ENCODE measurements around the gene SLC22A15.
"Not testable (repeated sequence)": the region's sequence is repeated elsewhere in the genome, so short reads cannot be mapped to it uniquely, and the experiment has no call there.

Gene SLC22A15

GRCh38 chr1:115980998-115981993 is 5.0 kb downstream of the SLC22A15 start:
- no peak for DNase-seq (ENCODE audit: low read depth in 4 of 4, low spot score in 1 of 4)

GRCh38 chr1:115982400-115982799 is 6.1 kb downstream of the SLC22A15 start:
- DNase-seq (ENCODE audit: low read depth in 4 of 4, low spot score in 1 of 4), result no peak

DNA sequence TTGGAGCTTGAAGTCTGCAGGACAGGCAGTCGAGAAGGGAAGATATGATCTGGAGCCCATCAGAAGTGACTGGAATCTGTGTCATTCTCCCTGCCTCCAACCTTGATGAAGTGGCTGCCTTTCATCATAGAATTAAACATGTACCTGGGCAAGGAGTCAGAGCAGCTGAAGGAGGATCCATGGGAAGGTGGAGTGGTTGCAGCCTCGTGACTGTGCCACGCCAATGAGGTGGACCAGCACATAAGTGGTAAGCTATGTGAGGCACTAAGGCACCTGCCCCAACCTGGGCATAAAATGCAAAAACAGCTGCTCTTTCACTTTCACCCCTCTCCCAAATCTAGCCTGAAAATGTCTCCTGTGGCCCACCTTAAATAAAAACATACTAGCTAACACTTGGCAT is 7.3 kb downstream of the SLC22A15 start:
- DNase-seq (ENCODE audit: low read depth in 4 of 4, low spot score in 1 of 4), result no peak

DNA sequence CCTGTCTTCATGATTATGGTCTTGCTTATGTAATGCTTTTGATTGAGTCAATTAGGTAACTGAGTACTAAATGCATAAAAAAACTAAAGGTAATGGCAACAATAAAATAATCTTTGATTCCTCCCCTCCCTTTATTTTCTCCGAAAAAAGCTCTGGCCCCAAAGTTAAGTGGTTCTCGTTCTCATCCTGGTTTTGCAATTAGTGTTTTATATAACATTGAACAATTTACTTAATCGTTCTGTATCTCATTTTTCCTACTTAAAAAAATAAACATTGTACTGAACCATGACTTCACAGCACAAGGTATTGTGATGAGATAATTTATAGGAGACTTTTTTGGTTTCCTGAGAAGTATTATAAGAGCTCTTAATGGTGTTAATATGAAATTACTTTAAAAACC is 11.3 kb downstream of the SLC22A15 start:
- DNase-seq (ENCODE audit: low read depth in 4 of 4, low spot score in 1 of 4), result no peak

DNA sequence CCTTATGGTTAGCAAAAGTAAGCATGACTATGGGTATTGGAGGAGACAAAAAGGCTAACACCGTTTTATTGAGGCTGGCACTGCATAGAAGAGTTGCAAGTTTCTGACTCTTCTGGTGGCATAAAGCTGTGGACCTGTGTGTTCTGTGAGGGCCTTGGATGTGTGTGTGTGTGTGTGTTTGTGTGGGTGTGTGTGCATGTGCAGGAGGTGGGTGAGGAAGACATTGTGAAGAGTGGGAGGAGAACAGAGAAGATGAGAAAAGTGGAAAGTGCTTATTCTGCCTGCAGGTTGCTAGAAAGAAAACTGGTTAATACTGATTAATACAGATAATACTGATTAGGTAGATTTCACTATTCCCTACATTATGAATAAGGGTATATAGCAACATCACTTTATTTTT is 12.6 kb downstream of the SLC22A15 start:
- DNase-seq (ENCODE audit: low read depth in 4 of 4, low spot score in 1 of 4), result no peak

DNA sequence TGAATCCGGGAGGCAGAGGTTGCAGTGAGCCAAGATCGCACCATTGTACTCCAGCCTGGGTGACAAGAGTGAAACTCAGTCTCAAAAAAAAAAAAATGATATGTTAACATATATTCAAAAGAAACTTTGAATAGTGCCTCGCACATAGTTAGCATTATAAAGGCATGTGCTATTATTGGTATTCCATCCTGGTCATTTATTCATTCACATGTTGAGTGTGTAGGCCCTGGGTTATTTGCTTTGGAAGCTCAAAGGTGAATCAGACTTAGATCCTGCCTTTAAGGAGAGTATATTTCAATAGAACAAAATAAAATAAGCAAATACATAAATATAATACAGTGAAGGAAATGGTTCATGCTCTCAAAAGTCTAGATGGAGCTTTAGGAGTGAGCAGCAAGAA is 13.4 kb downstream of the SLC22A15 start:
- DNase-seq (ENCODE audit: low read depth in 4 of 4, low spot score in 1 of 4), result no peak

DNA sequence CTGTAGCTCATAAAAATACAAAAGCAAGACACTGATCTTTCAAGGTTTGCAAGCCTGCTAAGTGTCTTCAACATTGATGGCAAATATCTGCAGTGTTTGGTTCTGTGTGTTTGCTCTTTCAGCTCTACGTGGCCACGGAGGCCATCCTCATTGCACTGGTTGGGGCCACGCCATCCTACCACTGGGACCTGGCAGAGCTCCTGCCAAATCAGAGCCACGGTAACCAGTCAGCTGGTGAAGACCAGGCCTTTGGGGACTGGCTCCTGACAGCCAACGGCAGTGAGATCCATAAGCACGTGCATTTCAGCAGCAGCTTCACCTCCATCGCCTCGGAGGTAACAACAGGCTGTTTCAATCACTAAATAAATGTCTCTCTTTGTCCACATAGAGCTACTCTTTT is 15.6 kb downstream of the SLC22A15 start:
- no peak for DNase-seq (ENCODE audit: low read depth in 4 of 4, low spot score in 1 of 4)

DNA sequence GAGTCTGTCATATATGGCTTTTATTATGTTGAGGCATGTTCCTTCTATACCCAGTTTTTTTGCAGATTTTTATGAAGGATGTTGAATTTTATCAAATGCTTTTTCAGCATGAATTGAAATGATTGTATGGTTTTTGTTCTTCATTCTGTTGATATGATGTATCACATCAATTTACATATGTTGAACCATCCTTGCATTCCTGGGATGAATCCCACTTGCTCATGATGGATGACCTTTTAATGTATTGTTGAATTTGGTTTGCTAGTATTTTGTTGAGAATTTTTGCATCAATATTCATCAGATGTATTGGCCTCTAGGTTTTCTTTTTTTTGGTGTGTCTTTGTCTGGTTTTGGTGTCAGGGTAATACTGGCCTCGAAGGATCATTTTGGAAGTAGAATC is 21.6 kb downstream of the SLC22A15 start:
- DNase-seq (ENCODE audit: low read depth in 4 of 4, low spot score in 1 of 4), result not testable (repeated sequence)

- DNase-seq (ENCODE audit: low read depth in 4 of 4, low spot score in 1 of 4), result no peak
These were observed 25.6 kb downstream of the SLC22A15 start for GRCh38 chr1:116001739-116002487.

DNA sequence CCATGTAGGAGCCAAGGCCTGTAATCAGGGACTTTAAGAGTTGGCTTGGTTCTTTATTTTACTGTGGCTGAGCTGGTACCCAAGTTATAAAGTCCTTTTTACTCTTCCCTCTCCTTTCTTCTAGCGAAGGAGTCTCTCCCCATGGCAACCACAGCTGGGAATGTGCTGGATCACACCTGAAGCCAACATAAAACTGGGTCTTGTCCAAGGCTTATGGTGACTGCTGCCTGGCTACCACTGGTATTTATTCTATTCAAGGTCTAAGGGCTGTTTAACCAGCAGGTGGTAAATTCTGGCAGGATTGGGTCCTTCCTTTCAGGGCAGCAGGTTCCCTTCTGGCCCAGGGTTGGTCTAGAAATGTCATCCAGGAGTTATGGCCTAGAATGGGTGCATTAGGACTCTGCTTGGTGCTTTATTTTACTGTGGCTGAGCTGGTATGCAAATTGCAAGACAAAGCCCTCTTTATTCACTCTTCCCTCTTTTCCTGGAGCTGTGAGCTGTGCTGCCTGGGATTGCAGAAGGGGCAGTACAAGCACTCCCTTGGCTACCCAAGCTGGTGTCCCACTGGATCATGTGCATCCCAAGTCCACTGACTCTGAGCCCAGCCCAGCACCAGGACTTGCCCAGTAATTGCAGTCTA is 26.6 kb downstream of the SLC22A15 start:
- no peak for DNase-seq (ENCODE audit: low read depth in 4 of 4, low spot score in 1 of 4)

GRCh38 chr1:116003823-116004222 is 27.5 kb downstream of the SLC22A15 start:
- no peak for DNase-seq (ENCODE audit: low read depth in 4 of 4, low spot score in 1 of 4)

GRCh38 chr1:116006486-116006964 is 30.2 kb downstream of the SLC22A15 start:
- no peak for DNase-seq (ENCODE audit: low read depth in 4 of 4, low spot score in 1 of 4)

DNA sequence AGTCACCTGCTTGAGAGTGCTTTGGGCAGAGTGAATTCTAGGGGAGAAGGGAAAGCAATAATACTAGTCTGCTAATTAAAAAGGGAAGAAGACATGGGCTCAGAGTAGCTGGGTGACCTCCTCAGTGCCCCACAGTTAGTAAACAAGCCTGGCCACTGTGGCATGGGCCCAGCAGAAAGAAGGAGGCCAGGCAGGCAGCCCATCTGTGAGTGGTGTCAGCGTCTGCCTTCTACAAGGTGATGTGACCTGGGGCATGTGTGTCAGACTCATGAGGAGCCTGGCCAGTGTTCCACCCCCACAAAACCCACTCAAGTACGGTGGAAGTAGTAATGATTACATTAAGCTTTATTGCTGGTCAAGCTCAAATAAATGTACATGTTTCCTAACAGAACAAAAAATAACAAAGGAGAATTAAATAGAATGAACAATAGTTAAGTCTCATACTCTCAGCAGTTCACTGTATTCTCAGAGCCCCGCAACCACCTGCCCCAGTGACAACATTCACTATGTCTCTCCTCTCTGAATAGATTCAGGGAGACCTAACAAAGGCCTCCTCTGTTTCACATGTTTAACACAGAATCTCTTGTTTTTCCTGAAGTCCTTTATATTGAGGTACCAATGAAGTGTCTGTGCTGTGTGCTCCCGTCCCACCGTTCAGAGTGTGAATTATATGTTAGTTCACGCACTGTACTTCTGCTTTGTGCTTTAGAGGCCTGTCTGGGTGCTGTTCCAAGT is 32.5 kb downstream of the SLC22A15 start:
- no peak for DNase-seq (ENCODE audit: low read depth in 4 of 4, low spot score in 1 of 4)

DNA sequence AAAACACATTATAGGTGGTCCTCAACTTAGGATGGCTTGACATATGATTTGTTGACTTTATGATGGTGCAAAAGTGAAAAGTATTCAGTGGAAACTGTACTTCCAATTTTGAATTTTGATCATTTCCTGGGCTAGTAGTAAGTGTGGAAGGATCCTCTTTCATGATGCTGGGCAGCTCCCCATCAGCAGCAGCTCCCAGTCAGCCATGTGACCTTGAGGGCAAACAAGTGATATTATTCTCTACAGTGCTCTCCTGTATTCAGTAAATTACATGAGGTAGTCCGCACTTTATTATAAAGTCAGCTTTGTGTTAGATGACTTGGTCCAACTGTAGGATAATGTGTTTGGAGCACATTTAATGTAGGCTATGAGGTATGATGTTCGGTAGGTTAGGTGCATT is 36.4 kb downstream of the SLC22A15 start:
- no peak for DNase-seq (ENCODE audit: low read depth in 4 of 4, low spot score in 1 of 4)

DNA sequence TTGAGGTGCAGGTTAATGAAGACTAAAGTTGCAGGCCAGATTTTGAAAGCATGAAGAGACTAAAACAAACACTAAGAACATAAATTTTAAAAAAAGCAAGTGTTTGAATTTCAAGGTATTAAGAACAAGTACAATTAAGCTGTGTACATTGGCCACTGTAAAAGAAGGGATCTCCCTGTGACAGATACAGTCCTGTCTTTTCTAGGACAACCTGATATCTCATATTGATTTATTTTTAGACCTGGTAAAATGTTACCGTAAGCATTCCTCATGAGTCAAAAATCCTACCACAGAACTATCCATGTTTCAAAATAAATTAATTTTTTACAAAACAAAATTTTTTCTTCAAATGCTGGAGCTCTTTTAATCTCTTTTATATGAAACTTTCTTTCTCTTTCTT is 39.4 kb downstream of the SLC22A15 start:
- no peak for DNase-seq (ENCODE audit: low read depth in 4 of 4, low spot score in 1 of 4)

DNA sequence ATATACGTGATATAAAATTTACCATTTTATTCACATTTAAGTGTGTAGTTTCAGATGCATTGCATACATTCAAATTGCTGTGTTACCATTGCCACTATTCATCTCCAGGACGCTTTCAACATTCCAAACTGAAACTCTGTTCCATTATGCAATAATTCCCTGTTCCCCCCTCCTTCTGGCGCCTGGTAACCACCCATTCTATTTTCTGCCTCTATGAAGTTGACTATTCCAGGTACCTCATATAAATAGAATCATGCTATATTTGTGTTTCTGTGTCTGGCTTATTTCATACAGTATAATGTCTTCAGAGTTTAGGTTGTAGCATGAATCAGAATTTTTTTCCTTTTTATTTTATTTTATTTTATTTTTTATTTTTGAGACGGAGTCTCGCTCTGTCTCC is 41.7 kb downstream of the SLC22A15 start:
- DNase-seq (ENCODE audit: low read depth in 4 of 4, low spot score in 1 of 4), result no peak

DNA sequence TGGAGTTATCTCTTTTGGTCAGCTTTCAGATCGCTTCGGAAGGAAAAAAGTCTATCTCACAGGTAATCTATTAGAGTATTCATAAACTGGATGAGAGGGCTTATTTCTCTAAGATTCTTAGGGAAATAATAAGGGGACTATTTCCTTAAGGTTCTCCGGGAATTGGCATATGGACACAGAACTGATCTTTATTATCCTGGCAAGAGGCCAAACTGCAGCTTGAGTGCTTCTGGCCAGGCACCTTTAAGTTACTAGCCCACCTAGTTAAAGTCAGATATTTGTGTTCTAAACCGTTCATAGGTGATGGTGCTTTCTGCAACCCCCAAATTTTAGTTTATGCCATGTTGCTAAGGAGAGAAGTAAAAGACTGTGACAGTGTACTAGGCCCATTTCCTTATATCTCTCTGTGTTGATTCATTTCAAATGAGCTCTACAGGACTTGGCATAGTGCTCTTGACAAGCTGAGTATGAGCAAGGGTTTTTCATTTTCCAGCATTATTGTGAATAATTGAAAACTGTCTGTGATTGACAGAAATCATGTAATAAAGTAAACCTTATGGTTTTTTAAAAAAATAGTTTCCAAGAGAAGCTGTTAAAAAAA is 43.4 kb downstream of the SLC22A15 start:
- DNase-seq (ENCODE audit: low read depth in 4 of 4, low spot score in 1 of 4), result no peak

DNA sequence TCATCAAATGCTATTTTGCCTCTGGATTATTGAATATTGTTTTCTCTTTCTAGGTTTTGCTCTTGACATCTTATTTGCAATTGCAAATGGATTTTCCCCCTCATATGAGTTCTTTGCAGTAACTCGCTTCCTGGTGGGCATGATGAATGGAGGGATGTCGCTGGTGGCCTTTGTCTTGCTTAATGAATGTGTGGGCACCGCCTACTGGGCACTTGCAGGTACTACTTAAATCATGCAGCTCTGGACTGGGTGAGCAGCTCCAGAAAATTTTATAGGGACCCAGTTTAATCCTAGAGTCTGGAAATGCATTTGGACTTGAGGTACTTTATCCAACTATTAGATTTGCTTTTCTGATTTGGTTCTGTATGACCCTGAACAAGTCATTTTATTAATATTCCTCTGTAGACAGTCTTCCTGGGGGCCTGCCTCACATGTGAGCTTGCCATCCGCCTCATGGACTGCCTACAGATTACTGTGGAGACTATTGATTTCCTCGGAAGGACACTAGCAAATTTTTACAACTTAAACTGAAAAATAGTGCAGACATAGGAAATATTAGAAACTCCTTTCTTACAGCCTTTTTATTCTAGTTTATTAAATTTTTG is 44.5 kb downstream of the SLC22A15 start:
- DNase-seq (ENCODE audit: low read depth in 4 of 4, low spot score in 1 of 4), result peak; percentile 1 to 27 (median 22)

DNA sequence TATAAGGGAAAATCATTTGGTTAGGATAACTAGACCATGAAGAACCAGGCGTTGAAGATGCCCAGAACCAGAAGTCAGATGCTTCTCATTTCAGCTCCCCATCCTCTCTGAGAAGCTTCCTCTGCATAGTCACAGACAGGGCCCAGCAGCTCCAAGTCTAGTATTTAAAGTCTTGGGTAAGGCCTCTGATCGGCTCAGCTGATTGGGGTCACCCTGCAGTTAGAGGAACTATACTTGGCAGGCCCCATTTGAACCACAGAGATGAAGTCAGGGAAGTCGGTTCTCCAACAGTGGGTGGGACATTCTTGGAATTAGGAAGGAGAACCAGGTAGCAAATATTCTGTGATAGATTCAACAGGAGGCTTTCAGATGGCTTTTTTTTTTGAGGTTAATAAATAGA is 48.3 kb downstream of the SLC22A15 start:
- no peak for DNase-seq (ENCODE audit: low read depth in 4 of 4, low spot score in 1 of 4)

DNA sequence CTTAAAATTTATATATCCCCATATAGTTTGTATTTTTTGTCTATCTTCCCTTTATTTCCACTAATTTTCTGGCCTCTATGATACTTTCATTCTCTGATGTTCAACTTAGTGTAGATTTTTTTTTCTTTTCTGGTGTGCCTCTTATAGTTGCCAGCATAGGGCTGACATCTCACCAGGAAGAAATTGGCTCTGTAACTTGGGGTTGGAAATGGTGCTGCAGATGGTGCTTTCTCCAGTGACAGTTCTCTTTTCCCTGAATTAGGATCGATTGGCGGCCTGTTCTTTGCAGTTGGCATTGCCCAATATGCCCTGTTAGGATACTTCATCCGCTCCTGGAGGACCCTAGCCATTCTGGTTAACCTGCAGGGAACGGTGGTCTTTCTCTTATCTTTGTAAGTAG is 50.3 kb downstream of the SLC22A15 start:
- no peak for DNase-seq (ENCODE audit: low read depth in 4 of 4, low spot score in 1 of 4)

Measured in stimulated activated CD4-positive, alpha-beta T cell treated with anti-CD3 and anti-CD28 coated beads, Interleukin-1b, Interleukin-23, amount 100 ng/mL, for 24 hours (primary cell).